Fibroblast of upper back skin (primary cell): ENCODE results near the gene CELSR2.
"Not testable (repeated sequence)": the region's sequence is repeated elsewhere in the genome, so short reads cannot be mapped to it uniquely, and the experiment has no call there.

Experiments
- DNase-seq: peaks from one replicate; pipeline ENCODE4 v3.0.0-alpha.2; 2013

Gene CELSR2

GRCh38 chr1:109248797-109249629 is at the start of gene CELSR2:
TSS of gene CELSR2 (plus strand) at chr1:109249539. CDS start at chr1:109250080, 541 bp downstream.
- peak; percentile 55 for DNase-seq

GRCh38 chr1:109199710-109200109 is 49.6 kb upstream of the CELSR2 start:
- DNase-seq, result no peak

DNA sequence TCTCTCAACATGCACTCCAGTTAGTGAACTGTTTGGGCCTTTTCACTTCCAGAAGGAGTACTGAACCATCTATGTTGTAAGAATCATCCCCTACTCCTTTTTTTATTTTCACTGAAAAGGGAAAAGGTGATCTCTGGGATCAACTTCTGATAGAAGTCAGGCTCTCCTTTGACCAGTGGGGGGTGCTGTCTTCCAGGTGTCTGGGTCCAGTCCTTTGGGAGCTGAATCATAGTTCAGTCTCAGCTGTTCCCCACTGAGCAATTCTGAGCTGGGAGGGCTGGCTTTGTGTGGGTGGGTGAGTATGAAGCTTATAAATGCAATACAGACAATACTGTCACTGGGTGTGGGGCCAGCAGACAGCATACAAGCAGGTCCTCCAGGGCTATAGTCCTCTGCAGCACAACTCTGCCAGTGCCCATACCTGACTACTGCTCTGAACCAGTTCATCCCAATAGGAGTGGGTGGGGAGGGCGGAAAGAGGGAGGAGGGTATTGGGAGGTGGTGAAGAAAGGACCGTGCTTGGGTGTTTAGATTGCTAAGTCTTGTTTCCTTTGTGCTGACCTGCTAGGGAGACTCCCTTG is 48.1 kb upstream of the CELSR2 start:
- peak; percentile 91 for DNase-seq

- no peak for DNase-seq
Measured at GRCh38 chr1:109204484-109204883, 44.9 kb upstream of the CELSR2 start.

GRCh38 chr1:109206339-109206738 is 43.0 kb upstream of the CELSR2 start:
- DNase-seq, result no peak

DNA sequence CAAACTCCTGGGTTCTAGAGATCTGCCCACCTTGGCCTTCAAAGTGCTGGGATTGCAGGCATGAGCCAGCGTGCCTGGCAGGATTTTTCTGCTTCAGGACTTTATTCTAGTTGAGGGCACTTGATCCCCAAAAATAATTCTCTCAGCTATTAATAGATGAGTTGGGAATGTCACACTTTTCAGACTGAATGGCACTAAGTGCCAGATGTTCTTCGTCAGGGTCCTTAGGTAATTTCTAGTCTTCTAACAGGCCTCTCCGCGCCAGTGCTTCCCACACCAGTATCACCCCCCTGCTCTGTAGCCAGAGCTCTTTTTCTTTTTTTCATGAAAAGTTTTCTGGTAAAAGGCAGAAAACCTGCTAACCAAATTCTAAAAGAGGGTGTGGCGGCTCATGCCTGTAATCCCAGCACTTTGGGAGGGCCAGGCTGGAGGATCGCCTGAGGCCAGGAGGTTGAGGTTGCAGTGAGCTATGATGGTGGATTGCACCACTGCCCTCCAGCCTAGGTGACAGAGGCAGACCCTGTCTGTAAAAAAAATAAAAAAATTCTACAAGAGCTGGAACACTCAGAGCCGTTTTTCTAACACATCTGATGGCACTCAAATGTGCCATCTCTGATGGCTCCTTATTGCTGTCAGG is 41.8 kb upstream of the CELSR2 start:
- no peak for DNase-seq

- DNase-seq, result no peak
Measured at GRCh38 chr1:109208394-109208793, 40.9 kb upstream of the CELSR2 start.

- DNase-seq, result peak; percentile 39
Measured at GRCh38 chr1:109208836-109209463, 40.4 kb upstream of the CELSR2 start.

DNA sequence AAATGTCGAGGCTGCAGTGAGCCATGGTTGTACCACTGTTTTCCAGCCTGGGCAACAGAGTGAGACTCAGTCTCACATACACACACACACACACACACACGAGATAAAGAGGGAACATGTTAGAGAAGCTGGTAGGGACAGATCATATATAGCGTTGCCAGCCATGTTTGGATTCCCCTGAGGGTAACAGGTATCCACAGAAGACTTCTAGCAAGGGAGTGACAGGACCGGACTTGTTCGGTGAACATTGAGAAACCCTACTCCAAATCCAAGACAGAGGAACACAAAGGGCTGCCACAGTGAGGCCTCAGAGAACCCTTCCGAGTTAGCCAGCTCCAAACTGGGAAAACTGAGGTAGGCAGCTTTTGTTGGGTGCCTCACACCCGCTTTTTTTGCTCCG is 39.3 kb upstream of the CELSR2 start:
- DNase-seq, result no peak

DNA sequence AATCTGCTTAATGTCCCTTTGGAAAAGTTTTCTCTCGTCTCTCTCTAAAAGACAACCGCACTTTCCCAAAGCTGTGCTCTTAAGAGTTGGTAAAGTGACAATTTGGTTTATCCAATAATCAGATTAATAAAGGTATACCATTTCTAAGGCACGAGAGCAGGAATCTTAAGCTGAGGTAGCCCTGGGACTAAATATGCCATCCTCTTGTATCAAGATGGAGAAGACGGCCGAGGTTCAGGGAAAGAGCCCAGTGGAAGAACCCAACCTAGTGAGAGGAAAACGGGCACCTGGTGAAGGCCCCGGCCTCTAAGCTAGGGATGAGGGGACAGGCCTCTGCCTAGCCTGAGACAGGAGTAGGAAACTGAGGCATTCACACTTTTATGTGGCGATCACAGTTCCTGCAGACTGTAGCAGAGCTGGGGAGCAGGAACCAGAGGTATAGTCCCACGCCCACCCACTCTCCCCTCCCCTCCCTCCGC is 36.0 kb upstream of the CELSR2 start:
- no peak for DNase-seq

DNA sequence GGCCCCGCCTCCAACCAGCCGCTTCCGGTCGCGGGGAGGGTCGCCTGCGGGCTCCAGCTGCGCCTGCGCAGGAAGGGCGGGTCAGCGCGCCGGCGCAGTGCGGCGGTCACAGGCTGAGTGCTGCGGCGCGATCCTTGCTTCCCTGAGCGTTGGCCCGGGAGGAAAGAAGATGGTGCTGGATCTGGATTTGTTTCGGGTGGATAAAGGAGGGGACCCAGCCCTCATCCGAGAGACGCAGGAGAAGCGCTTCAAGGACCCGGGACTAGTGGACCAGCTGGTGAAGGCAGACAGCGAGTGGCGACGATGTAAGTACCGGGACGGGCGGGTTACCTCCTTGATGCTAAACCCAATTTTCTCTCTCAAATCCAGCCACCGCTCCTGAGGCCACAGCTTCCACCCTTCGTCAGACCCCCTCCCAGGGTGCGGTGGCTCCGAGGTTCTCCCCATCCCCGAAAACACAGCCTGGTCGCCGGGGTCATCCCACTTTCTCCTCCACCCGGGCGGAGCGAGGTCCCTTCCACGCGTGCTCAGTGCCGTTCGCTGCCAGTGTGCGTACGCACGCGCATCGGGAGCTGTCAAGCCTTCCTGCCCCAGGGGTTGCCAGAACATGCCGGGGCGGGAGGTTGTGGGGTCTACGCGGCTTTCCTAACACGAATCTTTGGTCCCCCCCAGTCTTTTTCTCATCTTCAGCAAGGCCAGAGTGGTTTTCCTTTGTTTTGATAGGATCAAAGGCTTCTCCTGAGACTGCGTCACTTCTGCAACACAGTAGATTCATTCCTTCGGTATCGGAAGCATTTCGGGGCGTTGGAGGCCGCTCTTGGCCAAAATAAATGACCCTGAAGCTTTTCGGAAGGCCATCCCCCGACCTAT is 35.3 kb upstream of the CELSR2 start, which contains the start of gene SARS1:
TSS of gene SARS1 (plus strand) at position 95 of the 870 bp plus-strand sequence. CDS start at position 170, 75 bp downstream.
- DNase-seq, result peak; percentile 89

GRCh38 chr1:109214695-109215623 is 34.4 kb upstream of the CELSR2 start:
- DNase-seq, result peak; percentile 98

- DNase-seq, result no peak
Measured at GRCh38 chr1:109216662-109217061, 32.7 kb upstream of the CELSR2 start.

- no peak for DNase-seq
Measured at GRCh38 chr1:109218516-109218915, 30.8 kb upstream of the CELSR2 start.

DNA sequence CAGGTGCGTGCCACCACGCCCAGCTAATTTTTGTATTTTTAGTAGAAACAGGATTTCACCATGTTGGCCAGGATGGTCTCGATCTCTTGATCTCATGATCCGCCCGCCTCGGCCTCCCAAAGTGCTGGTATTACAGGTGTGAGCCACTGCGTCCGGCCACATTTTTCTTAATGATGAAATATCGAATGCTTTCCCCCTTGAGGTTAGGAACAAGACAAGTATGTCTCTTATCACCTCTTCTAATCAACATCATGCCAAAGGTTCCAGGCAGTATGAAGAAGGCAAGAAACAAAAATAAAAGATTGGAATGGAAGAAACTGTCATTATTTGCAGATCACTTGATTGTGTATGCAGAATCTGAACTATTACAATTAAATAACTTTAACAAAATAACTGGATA is 28.1 kb upstream of the CELSR2 start:
- DNase-seq, result not testable (repeated sequence)

DNA sequence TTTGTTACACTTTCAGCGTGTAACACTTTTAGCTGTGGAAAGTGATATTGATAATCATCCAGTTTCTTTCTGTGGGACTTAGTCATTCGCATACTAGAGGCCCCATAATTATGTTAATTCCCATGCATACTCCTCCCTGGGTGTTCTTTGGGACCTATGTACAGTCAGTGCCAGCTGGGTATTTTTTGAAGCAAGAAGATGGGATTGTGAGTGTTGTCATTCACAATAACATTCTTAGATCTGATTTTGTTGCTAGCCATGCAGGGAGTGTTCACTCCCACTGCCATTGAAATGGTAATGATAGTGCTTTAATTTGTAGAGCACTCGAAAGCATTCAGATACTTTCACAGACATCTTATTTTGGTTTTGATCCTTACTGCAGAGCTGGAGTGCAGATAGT is 24.0 kb upstream of the CELSR2 start:
- no peak for DNase-seq

GRCh38 chr1:109225711-109226445 is 23.5 kb upstream of the CELSR2 start:
- DNase-seq, result peak; percentile 30

DNA sequence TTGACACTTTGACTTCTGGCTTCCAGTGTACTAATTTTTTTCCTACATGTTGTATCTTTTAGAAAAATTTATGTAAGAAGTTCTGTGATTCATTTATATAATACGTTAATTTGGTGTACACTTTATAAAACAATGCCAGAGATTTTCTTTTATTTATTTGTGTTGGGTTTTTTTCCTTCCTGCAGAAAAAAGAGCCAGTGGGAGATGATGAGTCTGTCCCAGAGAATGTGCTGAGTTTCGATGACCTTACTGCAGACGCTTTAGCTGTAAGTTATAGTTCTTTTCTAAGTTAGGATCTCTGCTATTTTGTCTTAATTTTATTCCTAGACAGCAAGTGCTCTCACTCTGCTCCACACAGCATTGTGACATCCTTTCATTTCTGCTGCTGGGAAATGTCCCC is 21.2 kb upstream of the CELSR2 start:
- DNase-seq, result no peak

DNA sequence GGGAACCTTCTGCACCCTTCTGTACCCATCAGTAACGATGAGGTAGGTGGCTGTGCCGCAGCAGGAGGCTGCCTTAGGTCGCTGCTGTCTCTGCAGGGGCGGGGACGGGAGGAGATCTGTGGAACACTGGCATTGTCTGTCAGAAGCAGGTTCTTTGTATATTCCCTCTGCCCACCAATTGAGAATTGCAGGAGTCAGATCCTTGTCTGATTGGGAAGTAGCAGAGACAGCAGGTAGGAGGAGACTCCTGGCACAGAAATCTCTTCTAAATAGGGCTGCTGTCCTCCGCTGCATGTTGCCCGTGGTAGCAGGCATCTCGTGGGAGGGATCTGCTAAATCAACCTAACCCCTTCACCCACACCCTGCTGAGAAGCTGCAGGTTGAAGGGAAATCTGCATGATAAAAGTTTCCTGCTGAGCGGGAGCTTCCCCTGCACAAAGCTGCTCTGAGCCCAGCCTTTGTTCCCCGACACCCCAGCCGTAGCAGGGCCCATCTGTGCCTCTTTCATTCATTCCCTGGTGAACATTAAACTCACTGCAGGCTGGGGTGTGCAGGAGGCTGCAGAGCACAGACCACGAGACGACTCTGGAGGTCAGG is 19.7 kb upstream of the CELSR2 start:
- DNase-seq, result no peak

DNA sequence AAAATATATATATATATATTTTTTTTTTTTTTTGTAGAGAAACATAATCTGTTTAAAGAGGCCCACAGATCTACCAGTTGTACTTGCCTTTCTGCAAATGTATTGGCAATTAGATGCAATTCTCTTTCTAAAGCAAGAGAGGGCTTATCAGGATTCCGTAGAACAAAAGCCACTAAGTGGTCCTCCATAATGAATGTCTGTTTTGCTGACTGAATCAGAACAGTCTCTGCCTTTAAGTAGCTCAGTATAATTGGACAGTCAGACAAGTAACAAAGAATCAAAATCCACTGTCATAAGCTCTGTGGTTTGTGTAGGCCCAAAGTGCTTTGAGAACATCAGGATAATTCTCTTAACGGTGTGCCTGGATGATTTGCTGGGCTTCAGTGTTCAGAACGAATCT is 18.3 kb upstream of the CELSR2 start:
- DNase-seq, result no peak
